HUDEP-2 (cell line): Measurements from ENCODE around the gene ABCA1.
"Not testable (repeated sequence)": the region's sequence is repeated elsewhere in the genome, so short reads cannot be mapped to it uniquely, and the experiment has no call there.

Source experiments
- DNase-seq, 76 experiments: peaks; one replicate each; lab custom pipeline; 2025; ENCODE audit not compliant: unreplicated experiment in 76 of 76; lab: John Stamatoyannopoulos, UW

Gene ABCA1

GRCh38 chr9:104907278-104907951, 20.5 kb downstream of the ABCA1 start:
- DNase-seq = no peak

- DNase-seq = no peak
Observed at GRCh38 chr9:104906441-104907277, 21.3 kb downstream of the ABCA1 start.

GRCh38 chr9:104905931-104906330, 22.0 kb downstream of the ABCA1 start:
- no peak for DNase-seq

GRCh38 chr9:104905153-104905901, 22.6 kb downstream of the ABCA1 start:
- no peak for DNase-seq

- no peak for DNase-seq
Observed at GRCh38 chr9:104903609-104904008, 24.3 kb downstream of the ABCA1 start.

GRCh38 chr9:104900871-104901270, 27.1 kb downstream of the ABCA1 start:
- DNase-seq = no peak

GRCh38 chr9:104900324-104900723, 27.6 kb downstream of the ABCA1 start:
- DNase-seq = no peak

GRCh38 chr9:104899759-104900247, 28.2 kb downstream of the ABCA1 start:
- no peak for DNase-seq

- not testable (repeated sequence) for DNase-seq
Observed at GRCh38 chr9:104898376-104898775, 29.6 kb downstream of the ABCA1 start.

GRCh38 chr9:104896131-104896530, 31.8 kb downstream of the ABCA1 start:
- DNase-seq = no peak

- DNase-seq = no peak
Observed at GRCh38 chr9:104895572-104895971, 32.4 kb downstream of the ABCA1 start.

GRCh38 chr9:104892701-104893100, 35.3 kb downstream of the ABCA1 start:
- DNase-seq = no peak

GRCh38 chr9:104890433-104890770, 37.6 kb downstream of the ABCA1 start:
- DNase-seq = no peak

GRCh38 chr9:104885818-104886709, 41.9 kb downstream of the ABCA1 start:
- no peak for DNase-seq

- DNase-seq = no peak
Observed at GRCh38 chr9:104883169-104883568, 44.8 kb downstream of the ABCA1 start.

- DNase-seq = no peak
Observed at GRCh38 chr9:104882566-104882965, 45.4 kb downstream of the ABCA1 start.

- no peak for DNase-seq
Observed at GRCh38 chr9:104882086-104882485, 45.9 kb downstream of the ABCA1 start.

GRCh38 chr9:104879555-104880309, 48.2 kb downstream of the ABCA1 start:
- no peak for DNase-seq

- DNase-seq = no peak
Observed at GRCh38 chr9:104876587-104876986, 51.4 kb downstream of the ABCA1 start.

GRCh38 chr9:104875897-104876296, 52.1 kb downstream of the ABCA1 start:
- DNase-seq = no peak
